KG1 (cell line): ENCODE measurements around the gene KCNT1.

ENCODE experiments used
- DNase-seq: peaks from one replicate; lab custom pipeline; 2025; lab: John Stamatoyannopoulos, UW

KCNT1 gene

GRCh38 chr9:135727257-135727875, 25.4 kb downstream of the KCNT1 start:
- no peak for DNase-seq

GRCh38 chr9:135728436-135729110, 26.6 kb downstream of the KCNT1 start:
- DNase-seq: no peak

- no peak for DNase-seq
Observed at GRCh38 chr9:135729480-135729879, 27.5 kb downstream of the KCNT1 start.

- no peak for DNase-seq
Observed at GRCh38 chr9:135731454-135731853, 29.5 kb downstream of the KCNT1 start.

- DNase-seq: no peak
Observed at GRCh38 chr9:135732569-135733257, 30.7 kb downstream of the KCNT1 start.

- no peak for DNase-seq
Observed at GRCh38 chr9:135734616-135735144, 32.7 kb downstream of the KCNT1 start.

GRCh38 chr9:135736272-135736978, 34.4 kb downstream of the KCNT1 start:
- DNase-seq: no peak

- no peak for DNase-seq
Observed at GRCh38 chr9:135736979-135737839, 35.2 kb downstream of the KCNT1 start.

GRCh38 chr9:135737840-135738521, 36.0 kb downstream of the KCNT1 start:
- no peak for DNase-seq

GRCh38 chr9:135739271-135740220, 37.6 kb downstream of the KCNT1 start:
- DNase-seq: no peak

GRCh38 chr9:135741276-135742219, 39.6 kb downstream of the KCNT1 start:
- DNase-seq: no peak

- no peak for DNase-seq
Observed at GRCh38 chr9:135743021-135743420, 41.0 kb downstream of the KCNT1 start.

GRCh38 chr9:135743546-135744332, 41.8 kb downstream of the KCNT1 start:
- no peak for DNase-seq

- no peak for DNase-seq
Observed at GRCh38 chr9:135744333-135745070, 42.5 kb downstream of the KCNT1 start.

GRCh38 chr9:135745189-135745588, 43.2 kb downstream of the KCNT1 start:
- DNase-seq: no peak

- DNase-seq: no peak
Observed at GRCh38 chr9:135745686-135746324, 43.8 kb downstream of the KCNT1 start.
